PC-9 (cell line): Measurements from ENCODE around the gene OPA1. TPM values are rescaled to one million over a fixed set of nuclear protein-coding genes. Genes with fewer than 3 reads are reported as not detected.

Experiments
- BruUV-seq: library from RNA; stranded (reverse); fragments of 400-500 nt; replicated peaks from 2 replicates; lab custom pipeline; 2021; lab: Mats Ljungman, UMichigan
- CTCF ChIA-PET: fragments of 300-600 bp; sonication (Branson Sonifier 250); formaldehyde crosslinking; loops from one replicate; lab custom pipeline; 2022; ENCODE audit warnings: antibody characterized with exemption; lab: Charles Lee
- POLR2A ChIA-PET: fragments of 300-600 bp; sonication (Branson Sonifier 250); formaldehyde crosslinking; loops from one replicate; lab custom pipeline; 2022; ENCODE audit warnings: antibody characterized with exemption; ENCODE audit not compliant: unreplicated experiment; lab: Charles Lee
- DNase-seq, 2 experiments: peaks; one replicate each; pipeline versions ENCODE4 v3.0.0 to v3.0.0-alpha.2; 2015 to 2022; ENCODE audit warnings: mixed read lengths in 1 of 2
- H2AFZ ChIP-seq: fragments of 200-600 bp; sonication (generic); 2 replicates; pipeline ENCODE4 v1.8.1; 2017; ENCODE audit warnings: antibody characterized with exemption
- H3F3A ChIP-seq: fragments of 200-600 bp; sonication (generic); 2 replicates; pipeline ENCODE4 v1.8.1; 2017; ENCODE audit warnings: antibody characterized with exemption, mild to moderate bottlenecking, low read depth; ENCODE audit not compliant: insufficient read depth
- H3K27ac ChIP-seq: fragments of 200-600 bp; sonication (generic); 2 replicates; pipeline ENCODE4 v1.6.1; 2016; ENCODE audit warnings: mixed run types
- H3K27me3 ChIP-seq: fragments of 200-600 bp; sonication (generic); 2 replicates; pipeline ENCODE4 v1.6.1; 2016; ENCODE audit warnings: low read depth, mixed run types; ENCODE audit not compliant: insufficient read depth
- H3K36me3 ChIP-seq: fragments of 200-600 bp; sonication (generic); 2 replicates; pipeline ENCODE4 v1.6.1; 2016; ENCODE audit warnings: low read depth, mixed run types
- H3K4me1 ChIP-seq: fragments of 200-600 bp; sonication (generic); replicated peaks from 2 replicates; pipeline ENCODE4 v1.6.1; 2016; ENCODE audit warnings: mixed run types; ENCODE audit not compliant: insufficient read depth
- H3K4me2 ChIP-seq: fragments of 200-600 bp; sonication (generic); 2 replicates; pipeline ENCODE4 v1.6.1; 2017; ENCODE audit warnings: mixed run types
- H3K4me3 ChIP-seq: fragments of 200-600 bp; sonication (generic); 2 replicates; pipeline ENCODE4 v1.6.1; 2016; ENCODE audit warnings: mixed run types
- H3K79me2 ChIP-seq: fragments of 200-600 bp; sonication (generic); 2 replicates; pipeline ENCODE4 v1.6.1; 2017; ENCODE audit warnings: low read depth, mixed run types
- H3K9me2 ChIP-seq: fragments of 200-600 bp; sonication (generic); 2 replicates; pipeline ENCODE4 v1.8.1; 2017; ENCODE audit warnings: mild to moderate bottlenecking; ENCODE audit not compliant: insufficient read depth
- H3K9me3 ChIP-seq: fragments of 200-600 bp; sonication (generic); 2 replicates; pipeline ENCODE4 v1.8.1; 2016; ENCODE audit warnings: low read depth; ENCODE audit not compliant: insufficient read depth
- H4K20me1 ChIP-seq: fragments of 200-600 bp; sonication (generic); 2 replicates; pipeline ENCODE4 v1.8.1; 2017; ENCODE audit not compliant: insufficient read depth
- EZH2 ChIP-seq: fragments of 200-600 bp; sonication (generic); IDR thresholded peaks from 2 replicates; pipeline ENCODE4 v1.8.0; 2017; ENCODE audit warnings: antibody characterized with exemption, low read depth
- intact Hi-C: fragments of 100-400 bp; cut with micrococcal nuclease; formaldehyde crosslinking; loops from one replicate; pipeline ENCODE4 v1.10.0; 2022; ENCODE audit not compliant: unreplicated experiment
- total RNA-seq: library from RNA; stranded (reverse); gene quantifications from 2 replicates; pipeline ENCODE4 v1.2.3, GENCODE V29; 2021
- TF ChIP-seq, protein P1 (sequence below): fragments of 200-600 bp; sonication (generic); conservative IDR thresholded peaks from 2 replicates; pipeline ENCODE4 v1.6.1; 2017; ENCODE audit warnings: mixed run types, antibody characterized with exemption, mild to moderate bottlenecking, moderate library complexity

The OPA1 gene
- total RNA-seq, 1 experiment from 2014 or later, result 120 TPM

GRCh38 chr3:193722566-193722965, 129.6 kb downstream of the OPA1 start:
- no peaks in the 10 kb centered on the region for H3K9me3 ChIP-seq
- TF ChIP-seq EZH2, result no peak
- TF ChIP-seq, protein P1, sequence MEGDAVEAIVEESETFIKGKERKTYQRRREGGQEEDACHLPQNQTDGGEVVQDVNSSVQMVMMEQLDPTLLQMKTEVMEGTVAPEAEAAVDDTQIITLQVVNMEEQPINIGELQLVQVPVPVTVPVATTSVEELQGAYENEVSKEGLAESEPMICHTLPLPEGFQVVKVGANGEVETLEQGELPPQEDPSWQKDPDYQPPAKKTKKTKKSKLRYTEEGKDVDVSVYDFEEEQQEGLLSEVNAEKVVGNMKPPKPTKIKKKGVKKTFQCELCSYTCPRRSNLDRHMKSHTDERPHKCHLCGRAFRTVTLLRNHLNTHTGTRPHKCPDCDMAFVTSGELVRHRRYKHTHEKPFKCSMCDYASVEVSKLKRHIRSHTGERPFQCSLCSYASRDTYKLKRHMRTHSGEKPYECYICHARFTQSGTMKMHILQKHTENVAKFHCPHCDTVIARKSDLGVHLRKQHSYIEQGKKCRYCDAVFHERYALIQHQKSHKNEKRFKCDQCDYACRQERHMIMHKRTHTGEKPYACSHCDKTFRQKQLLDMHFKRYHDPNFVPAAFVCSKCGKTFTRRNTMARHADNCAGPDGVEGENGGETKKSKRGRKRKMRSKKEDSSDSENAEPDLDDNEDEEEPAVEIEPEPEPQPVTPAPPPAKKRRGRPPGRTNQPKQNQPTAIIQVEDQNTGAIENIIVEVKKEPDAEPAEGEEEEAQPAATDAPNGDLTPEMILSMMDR, result no peak
- no peak overlapping the region for H3K4me3 ChIP-seq
- no peak overlapping the region for H3K27ac ChIP-seq
- no peaks in the 10 kb centered on the region for H3K36me3 ChIP-seq
- no peak overlapping the region for H3K4me2 ChIP-seq
- intact Hi-C loops, result no loop called here
- H3K27me3 ChIP-seq, result no peaks in the 10 kb centered on the region
- no peaks in the 10 kb centered on the region for H3K4me1 ChIP-seq
- H3K9me2 ChIP-seq, result no peaks in the 10 kb centered on the region
- no peaks in the 10 kb centered on the region for H3K79me2 ChIP-seq
- no peaks in the 10 kb centered on the region for H3F3A ChIP-seq
- H2AFZ ChIP-seq, result no peak overlapping the region
- DNase-seq, result no peak
- POLR2A ChIA-PET, result no interaction called here
- CTCF ChIA-PET, result no interaction called here
- no peaks in the 10 kb centered on the region for H4K20me1 ChIP-seq
- no TSS peak for BruUV-seq

- Histone ChIP-seq H3K79me2 (no peaks in the 10 kb centered on the region), H3K36me3 (no peaks in the 10 kb centered on the region), H3K9me2 (no peaks in the 10 kb centered on the region), H3K4me1 (no peaks in the 10 kb centered on the region), H3K4me3 (no peak overlapping the region), H3F3A (no peaks in the 10 kb centered on the region), H3K9me3 (no peaks in the 10 kb centered on the region), H2AFZ (no peak overlapping the region), H3K27ac (no peak overlapping the region), H3K27me3 (no peaks in the 10 kb centered on the region), H3K4me2 (no peak overlapping the region), H4K20me1 (no peaks in the 10 kb centered on the region)
- no TSS peak for BruUV-seq
- POLR2A ChIA-PET, result interaction anchor here (0.7 kb wide), 1 partner anchor 411 kb away, joined by 4 read pairs; no protein-coding TSS in a partner anchor
- no peak for DNase-seq
- CTCF ChIA-PET, result interaction anchor here (0.6 kb wide), 1 partner anchor 13 kb away, joined by 3 read pairs; no protein-coding TSS in a partner anchor
- intact Hi-C loops, result no loop called here
- no peak for TF ChIP-seq EZH2
- TF ChIP-seq, protein P1, result no peak
Observed at GRCh38 chr3:193727089-193727488, 134.1 kb downstream of the OPA1 start.

- Histone ChIP-seq H3K4me1 (0 out of 2 replicates have a peak, but pooled peaks cover 4% of the 10 kb centered on the region), H3K4me3 (no peak overlapping the region), H3K27me3 (no peaks in the 10 kb centered on the region), H3F3A (no peaks in the 10 kb centered on the region), H3K9me2 (no peaks in the 10 kb centered on the region), H3K27ac (no peak overlapping the region), H2AFZ (no peak overlapping the region), H3K4me2 (no peak overlapping the region), H3K9me3 (no peaks in the 10 kb centered on the region), H3K79me2 (no peaks in the 10 kb centered on the region), H4K20me1 (no peaks in the 10 kb centered on the region), H3K36me3 (no peaks in the 10 kb centered on the region)
- CTCF ChIA-PET, result interaction anchor here (0.6 kb wide), 2 partner anchors 24 to 39 kb away, joined by 3 to 4 read pairs; no protein-coding TSS in a partner anchor
- BruUV-seq, result no TSS peak
- POLR2A ChIA-PET, result no interaction called here
- TF ChIP-seq, protein P1, result no peak
- TF ChIP-seq EZH2, result no peak
- DNase-seq, result no peak
- intact Hi-C loops, result no loop called here
Observed at GRCh38 chr3:193728429-193729087, 135.6 kb downstream of the OPA1 start.
